Right cardiac atrium (tissue), 5 donors: ENCODE results near the gene SENP3. TPM values are rescaled to one million over a fixed set of nuclear protein-coding genes. Genes with fewer than 3 reads are reported as not detected.
"Not testable (repeated sequence)": the region's sequence is repeated elsewhere in the genome, so short reads cannot be mapped to it uniquely, and the experiment has no call there.

ENCODE experiments used
- ATAC-seq, 2 donors: fragments of 200-7000 bp; cut with Tn5 transposase; one replicate each; pipeline versions ENCODE4 v1.8.0 to v1.9.1; 2020; ENCODE audit warnings: moderate library complexity in 2 of 2, mild to moderate bottlenecking in 1 of 2
- DNase-seq, 3 donors: peaks; one replicate each; pipeline ENCODE4 v3.0.0-alpha.2; 2020
- H3K27ac ChIP-seq: one replicate; pipeline ENCODE4 v1.5.1; 2013; ENCODE audit warnings: mild to moderate bottlenecking, low read length, control low read depth, moderate library complexity
- H3K27me3 ChIP-seq: one replicate; pipeline ENCODE4 v1.6.1; 2013; ENCODE audit not compliant: control insufficient read depth, insufficient read depth
- H3K4me1 ChIP-seq: one replicate; pipeline ENCODE4 v1.6.1; 2013; ENCODE audit warnings: low read length; ENCODE audit not compliant: control insufficient read depth, insufficient read depth
- H3K4me3 ChIP-seq: one replicate; pipeline ENCODE4 v1.5.1; 2013; ENCODE audit warnings: low read length, control low read depth
- H3K9me3 ChIP-seq: one replicate; pipeline ENCODE4 v1.6.1; 2013; ENCODE audit warnings: low read length; ENCODE audit not compliant: control insufficient read depth
- WGBS: extraction: QIAGEN DNeasy Blood & Tissue Kit; methylation state at CpG from one replicate; pipeline ENCODE4 v1.1.7; 2013; 5-methylcytosine and 5-hydroxymethylcytosine counted together
- intact Hi-C, 4 donors: fragments of 100-400 bp; cut with DNase I; formaldehyde crosslinking; loops; one replicate each; pipeline versions ENCODE4 v1.11.0 to v1.14.0; 2022 to 2023
- polyA plus RNA-seq: library from polyadenylated mRNA; stranded (reverse); fragments of 200-250 nt; gene quantifications from one replicate; pipeline ENCODE4 v1.2.3, GENCODE V29; 2013
- total RNA-seq, 4 donors: library from RNA; stranded (reverse); fragmentation: NEBNext Ultra II Directional; extraction: Animal tissue kit (Norgen Biotek cat#: 25700); gene quantifications; one replicate each; pipeline ENCODE4 v1.2.1, GENCODE V29; 2021
- donor health status: healthy with polysubstance abuse.
- donor health status: DM: no; HTN: yes; CAD: no.
- donor health status: DM: no; HTN: no; CAD: no.
- donor health status: DM: no; HTN: yes; CAD: no; lungs with severe emphysema.
- donor health status: DM: yes; HTN: yes; CAD: no.

SENP3 gene
- total and polyA plus RNA-seq, 5 donors: 27.2 to 45.2 (median 35.1) TPM

DNA sequence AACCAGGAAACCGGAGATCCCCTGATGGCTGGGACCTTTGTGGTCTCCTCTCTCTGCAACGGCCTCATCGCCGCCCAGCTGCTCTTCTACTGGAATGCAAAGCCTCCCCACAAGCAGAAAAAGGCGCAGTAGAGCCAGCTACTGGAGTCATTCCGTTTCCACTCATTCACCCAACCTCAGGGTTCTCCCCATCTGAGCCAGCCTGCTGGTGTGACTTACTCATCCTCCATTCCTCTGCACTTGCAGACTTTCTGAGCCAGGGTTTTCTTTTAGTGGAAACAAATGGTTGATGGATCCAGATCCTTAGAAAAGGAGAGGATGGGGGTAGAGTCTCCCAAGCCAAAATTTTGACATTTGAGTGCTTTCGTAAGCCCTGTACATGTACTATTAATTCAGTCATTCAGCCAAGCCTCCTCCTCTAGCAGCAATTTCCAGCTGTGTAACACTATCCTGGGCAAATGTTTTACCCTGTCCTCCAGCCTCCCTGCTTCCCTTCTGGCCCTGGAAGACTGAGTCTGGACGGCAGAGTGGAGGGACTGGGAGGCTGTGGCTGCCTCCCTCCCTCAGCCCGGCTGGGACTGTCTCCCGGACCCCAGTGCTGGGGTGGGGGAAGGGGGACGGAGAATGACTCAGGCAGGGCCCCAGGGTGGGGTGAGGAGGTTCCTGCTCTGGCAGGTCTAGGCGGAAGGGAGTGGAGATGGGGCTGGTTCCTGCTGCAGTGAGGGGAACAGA lies 25.9 kb downstream of the SENP3 start:
- H3K4me3 ChIP-seq: no peak overlapping the region
- H3K4me1 ChIP-seq: peaks cover 7% of the 10 kb centered on the region
- ATAC-seq (no peak), DNase-seq (no peak)
- intact Hi-C loops: loop anchor here in 2 of 4 donors (10.0 kb wide), 2 partner anchors 97 to 233 kb away; partner anchors contain the start of genes KCTD11 (in 1 of the 2), TMEM95 (in 1 of the 2), TP53 (in 1 of the 2) and WRAP53 (in 1 of the 2)
- WGBS: 63% methylated on average over 12 of the region's 12 CpGs
- no peaks in the 10 kb centered on the region for H3K27me3 ChIP-seq
- H3K27ac ChIP-seq: peak overlapping the region; percentile 55
- H3K9me3 ChIP-seq: no peaks in the 10 kb centered on the region

DNA sequence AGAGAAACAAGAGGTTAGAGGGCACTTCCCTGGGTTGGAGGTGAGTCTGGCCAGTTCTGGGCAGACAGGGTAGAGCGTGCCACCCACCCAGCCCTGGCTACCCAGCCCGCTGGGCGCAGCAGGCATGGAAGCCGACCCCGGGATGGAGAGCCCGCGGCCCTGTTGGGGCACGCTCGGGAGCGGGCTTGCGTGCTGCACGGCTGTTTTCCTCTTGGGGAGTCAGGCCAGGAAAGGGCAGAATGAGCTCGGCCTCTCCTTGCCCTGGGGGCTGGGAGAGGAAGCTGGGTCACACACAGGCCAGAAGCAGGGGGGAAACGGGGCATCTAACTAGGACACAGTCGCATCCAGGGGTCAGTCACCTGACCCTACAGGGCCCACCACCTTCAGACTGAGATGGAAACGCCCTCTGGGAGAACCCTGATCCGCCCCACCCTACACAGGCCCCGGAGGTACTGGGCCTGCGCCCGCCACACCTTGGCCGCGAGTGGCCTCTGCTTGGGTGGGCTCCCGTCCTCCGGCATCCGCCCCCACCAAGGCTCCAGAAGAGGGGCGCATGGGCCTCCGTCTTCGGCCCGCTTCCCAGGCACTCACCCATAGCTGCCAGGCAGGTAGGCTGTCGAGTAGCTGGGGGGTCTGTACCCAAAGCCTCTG lies 27.0 kb downstream of the SENP3 start:
- Histone ChIP-seq H3K4me3 (no peak overlapping the region), H3K27ac (peak overlapping the region; percentile 26), H3K27me3 (no peaks in the 10 kb centered on the region), H3K9me3 (no peaks in the 10 kb centered on the region), H3K4me1 (no peaks in the 10 kb centered on the region)
- 66% methylated on average over 30 of the region's 30 CpGs for WGBS
- DNase-seq: peak in 2 of 3 donors; percentile 61 to 63
- intact Hi-C loops: loop anchor here in 2 of 4 donors (10.0 kb wide), 2 partner anchors 96 to 234 kb away; partner anchors contain the start of genes KCTD11 (in 1 of the 2), TMEM95 (in 1 of the 2), TP53 (in 1 of the 2) and WRAP53 (in 1 of the 2)
- peak; percentile 5 to 19 for ATAC-seq

DNA sequence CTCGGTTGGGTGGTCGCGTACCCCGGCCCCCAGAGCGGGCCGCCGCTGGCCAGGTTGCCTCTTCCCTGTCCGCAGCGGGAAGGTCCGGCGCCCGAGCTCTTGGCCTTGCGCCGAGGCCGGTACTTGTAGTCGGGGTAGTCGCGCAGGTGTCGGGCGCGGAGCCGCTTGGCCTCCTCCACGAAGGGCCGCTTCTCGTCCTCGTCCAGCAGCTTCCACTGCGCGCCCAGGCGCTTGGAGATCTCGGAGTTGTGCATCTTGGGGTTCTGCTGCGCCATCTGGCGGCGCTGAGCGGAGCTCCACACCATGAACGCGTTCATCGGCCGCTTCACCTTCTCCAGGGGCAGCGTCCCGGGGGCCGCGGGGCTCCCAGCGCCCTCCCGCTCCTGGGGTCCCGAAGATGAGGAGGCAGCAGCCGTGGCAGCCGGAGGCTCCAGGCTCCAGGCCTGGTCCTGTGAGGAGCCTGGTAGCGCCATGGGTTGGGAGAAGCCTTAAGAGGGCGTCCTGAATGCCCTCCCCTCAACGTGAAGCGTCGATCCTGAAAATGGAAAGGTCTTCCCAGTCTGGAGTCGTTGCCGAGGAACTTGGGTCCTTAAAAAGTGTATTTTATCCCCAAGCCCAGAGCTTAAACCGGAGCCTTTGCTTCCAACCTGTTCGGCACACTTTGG lies 27.6 kb downstream of the SENP3 start:
- H3K4me1 ChIP-seq: no peaks in the 10 kb centered on the region

DNA sequence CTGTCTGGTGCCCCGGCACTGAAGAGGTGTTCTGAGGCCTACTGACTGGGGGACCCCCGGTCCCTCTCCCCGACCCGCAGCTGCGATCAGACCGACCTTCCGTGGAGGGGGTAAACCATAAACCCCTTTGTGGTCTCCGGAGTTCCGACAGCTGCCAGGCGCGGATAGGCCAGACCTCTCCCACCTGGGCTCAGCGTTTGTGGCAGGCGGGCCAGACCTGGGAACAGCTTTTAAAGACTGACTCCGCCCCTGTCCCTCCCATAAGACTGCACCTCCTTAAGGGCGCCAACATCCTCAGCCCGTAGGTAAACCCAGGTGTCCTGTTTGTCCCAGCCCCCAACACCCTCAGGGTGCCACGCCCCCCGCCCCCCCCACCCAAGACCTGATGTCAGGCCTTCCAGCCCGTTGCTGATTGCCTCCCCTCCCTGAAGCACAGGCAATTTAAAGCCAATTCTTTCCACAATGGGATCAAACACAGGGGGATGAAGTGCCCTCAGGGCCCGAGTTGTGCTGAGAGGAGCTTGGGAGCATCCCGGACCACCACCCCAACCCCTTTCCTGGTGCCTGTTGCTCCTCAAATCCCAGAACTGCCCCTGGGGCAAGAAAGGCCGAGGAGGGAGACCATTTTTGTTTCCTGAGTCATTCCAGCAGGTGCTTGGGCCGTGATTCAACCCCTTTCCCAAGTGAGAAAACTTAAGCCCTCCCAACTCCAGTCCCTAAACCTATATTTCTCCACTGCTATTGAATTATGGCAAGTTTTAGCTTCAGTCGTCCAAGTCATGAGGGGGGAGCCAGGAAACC lies 28.4 kb downstream of the SENP3 start, which contains the start of gene SOX15:
TSS of gene SOX15 (minus strand) at position 204 of the 801 bp plus-strand sequence. CDS start 418 bp downstream, outside the sequence.
- Histone ChIP-seq H3K4me1 (no peaks in the 10 kb centered on the region), H3K9me3 (no peaks in the 10 kb centered on the region), H3K27me3 (no peaks in the 10 kb centered on the region), H3K4me3 (no peak within 1 kb of the TSS), H3K27ac (peak within 1 kb of the TSS; percentile 26)
- ATAC-seq: peak; percentile 1 to 3
- no peak for DNase-seq
- intact Hi-C loops: loop anchor here in 2 of 4 donors (10.0 kb wide), 2 partner anchors 95 to 235 kb away; partner anchors contain the start of genes KCTD11 (in 1 of the 2), TMEM95 (in 1 of the 2), TP53 (in 1 of the 2) and WRAP53 (in 1 of the 2)
- WGBS: 63% methylated on average over 24 of the region's 24 CpGs

More for the DNA sequence above, 27.6 kb downstream of the SENP3 start:
- Histone ChIP-seq H3K9me3 (no peaks in the 10 kb centered on the region), H3K27ac (peak overlapping the region; percentile 26), H3K4me3 (no peak overlapping the region), H3K27me3 (no peaks in the 10 kb centered on the region)
- DNase-seq (peak; percentile 89 to 96 (median 94)), ATAC-seq (peak; percentile 80 to 85)
- intact Hi-C loops: loop anchor here in 2 of 4 donors (10.0 kb wide), 2 partner anchors 95 to 235 kb away; partner anchors contain the start of genes KCTD11 (in 1 of the 2), TMEM95 (in 1 of the 2), TP53 (in 1 of the 2) and WRAP53 (in 1 of the 2)
- 13% methylated on average over 56 of the region's 56 CpGs for WGBS

DNA sequence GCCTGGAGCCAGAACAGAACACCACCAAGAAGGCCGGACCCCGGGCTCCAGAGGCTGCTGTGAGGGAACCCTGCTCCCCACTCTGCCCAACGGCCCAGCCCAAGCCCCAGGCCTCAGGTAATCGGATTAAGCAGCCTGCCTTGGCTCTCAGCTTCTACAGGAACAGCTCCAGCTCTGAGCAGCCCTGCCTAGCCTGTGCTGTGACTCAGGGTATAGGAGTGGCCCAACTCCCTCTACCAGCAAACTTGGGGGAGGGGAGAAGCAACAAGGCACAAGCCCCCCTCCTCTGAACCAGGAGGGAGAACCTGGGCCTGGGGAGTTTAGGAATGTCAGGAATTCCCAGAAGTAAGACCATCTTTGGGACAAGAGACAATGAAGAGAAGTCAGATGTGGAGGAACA lies 29.0 kb downstream of the SENP3 start:
- intact Hi-C loops: no loop called here

DNA sequence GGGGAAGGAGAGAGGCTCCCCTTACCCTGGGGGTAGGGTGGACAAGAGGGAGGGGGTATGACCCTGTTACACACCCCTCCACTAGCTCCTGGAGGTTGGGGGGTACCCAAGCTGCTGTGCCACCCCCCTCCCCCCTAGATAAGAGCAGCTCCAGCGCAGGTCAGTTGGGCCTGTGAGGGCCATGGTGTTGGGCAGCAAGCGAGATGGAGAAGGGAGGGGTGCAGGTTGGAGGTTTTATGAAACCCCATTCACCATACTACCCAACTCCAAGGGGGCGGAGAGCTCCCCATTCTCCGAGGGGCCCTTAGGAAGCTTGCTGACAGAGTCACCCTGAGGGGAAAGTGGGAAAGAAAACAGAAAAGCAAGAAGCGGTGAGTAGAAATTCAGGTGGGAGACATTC lies 29.9 kb downstream of the SENP3 start:
- no peaks in the 10 kb centered on the region for H3K9me3 ChIP-seq
- 86% methylated on average over 5 of the region's 5 CpGs for WGBS
- no peak overlapping the region for H3K27ac ChIP-seq
- no peak overlapping the region for H3K4me3 ChIP-seq
- DNase-seq: no peak
- no peaks in the 10 kb centered on the region for H3K27me3 ChIP-seq
- no peak for ATAC-seq
- H3K4me1 ChIP-seq: no peaks in the 10 kb centered on the region
- intact Hi-C loops: no loop called here

More for the DNA sequence above, 29.0 kb downstream of the SENP3 start:
- Histone ChIP-seq H3K9me3 (no peaks in the 10 kb centered on the region), H3K4me3 (no peak overlapping the region), H3K27me3 (no peaks in the 10 kb centered on the region), H3K27ac (no peak overlapping the region), H3K4me1 (no peaks in the 10 kb centered on the region)
- no peak for DNase-seq
- WGBS: 82% methylated on average over 4 of the region's 4 CpGs
- no peak for ATAC-seq

DNA sequence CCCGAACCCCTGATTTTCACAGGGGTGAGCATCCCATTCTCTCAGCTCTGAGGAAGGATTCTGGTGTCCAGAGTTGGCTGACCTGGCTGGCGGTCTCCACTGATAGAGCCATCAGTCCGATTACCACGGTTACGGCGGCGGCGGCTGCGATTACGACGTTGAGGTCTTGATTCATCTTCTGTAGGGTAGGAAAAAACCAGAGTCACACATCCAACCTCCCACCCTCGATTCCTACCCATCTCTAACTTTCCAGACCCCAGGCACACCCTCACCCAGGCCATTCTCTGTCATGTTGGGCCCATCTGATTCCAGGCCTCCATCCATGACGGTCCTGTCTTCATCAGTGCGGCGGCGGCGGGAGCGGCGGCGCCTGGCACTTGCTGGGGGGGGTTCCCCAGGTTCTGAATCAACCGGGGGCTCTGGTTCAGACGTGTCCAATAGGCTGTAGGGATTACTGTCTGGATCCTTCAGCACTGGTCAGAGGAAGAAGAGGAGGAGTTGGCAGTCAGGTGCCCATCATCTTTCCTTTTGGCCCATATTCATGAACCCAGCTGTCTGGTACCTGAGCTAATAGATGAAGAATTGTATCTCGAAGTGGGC lies 30.8 kb downstream of the SENP3 start:
- WGBS: 92% methylated on average over 23 of the region's 23 CpGs
- Histone ChIP-seq H3K27ac (no peak overlapping the region), H3K27me3 (no peaks in the 10 kb centered on the region), H3K4me1 (no peaks in the 10 kb centered on the region), H3K9me3 (no peaks in the 10 kb centered on the region), H3K4me3 (no peak overlapping the region)
- ATAC-seq (no peak), DNase-seq (no peak)
- intact Hi-C loops: no loop called here

DNA sequence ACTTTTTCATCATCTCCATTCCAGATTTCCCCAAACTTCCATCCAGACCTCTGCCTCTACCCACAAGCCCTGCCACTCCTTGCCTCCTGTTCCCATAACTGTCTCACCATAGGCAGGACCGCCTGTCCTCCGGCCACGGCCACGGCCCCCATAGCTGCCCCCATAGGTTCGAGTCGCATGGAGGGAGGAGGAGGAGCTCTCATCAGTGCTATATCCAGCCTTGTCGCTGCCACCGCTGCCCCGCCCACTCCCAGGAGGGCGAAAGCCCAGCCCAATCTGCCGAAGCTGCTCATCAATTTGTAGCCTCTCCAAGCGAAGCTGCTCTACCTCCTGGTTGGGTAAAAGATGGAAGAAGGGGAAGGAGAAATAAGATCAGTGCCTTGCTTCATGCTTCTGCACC lies 31.6 kb downstream of the SENP3 start:
- 80% methylated on average over 12 of the region's 12 CpGs for WGBS
- Histone ChIP-seq H3K4me3 (no peak overlapping the region), H3K9me3 (no peaks in the 10 kb centered on the region), H3K27me3 (no peaks in the 10 kb centered on the region), H3K4me1 (no peaks in the 10 kb centered on the region), H3K27ac (no peak overlapping the region)
- ATAC-seq (no peak), DNase-seq (no peak)
- intact Hi-C loops: no loop called here

DNA sequence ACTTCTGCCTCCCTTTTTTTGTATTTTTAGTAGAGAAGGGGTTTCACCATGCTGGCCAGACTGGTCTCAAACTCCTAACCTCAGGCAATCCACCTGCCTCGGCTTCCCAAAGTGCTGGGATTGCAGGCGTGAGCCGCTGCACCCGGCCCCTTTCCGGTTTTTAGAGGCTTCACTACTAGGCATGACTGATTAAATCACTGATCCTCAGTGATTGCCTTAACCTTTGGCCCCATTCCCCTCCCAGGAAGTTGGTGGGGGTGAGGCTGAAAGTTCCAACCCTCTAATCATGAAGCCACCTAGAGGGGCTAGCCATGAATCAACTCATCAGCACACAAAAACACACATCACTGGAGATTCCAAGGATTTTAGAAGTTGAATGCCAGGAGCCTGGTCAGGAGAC lies 35.8 kb downstream of the SENP3 start:
- H3K9me3 ChIP-seq, H3K27me3 ChIP-seq, ATAC-seq, H3K4me3 ChIP-seq, H3K4me1 ChIP-seq, DNase-seq, intact Hi-C loops, H3K27ac ChIP-seq: not testable (repeated sequence)
- 83% methylated on average over 5 of the region's 5 CpGs for WGBS

DNA sequence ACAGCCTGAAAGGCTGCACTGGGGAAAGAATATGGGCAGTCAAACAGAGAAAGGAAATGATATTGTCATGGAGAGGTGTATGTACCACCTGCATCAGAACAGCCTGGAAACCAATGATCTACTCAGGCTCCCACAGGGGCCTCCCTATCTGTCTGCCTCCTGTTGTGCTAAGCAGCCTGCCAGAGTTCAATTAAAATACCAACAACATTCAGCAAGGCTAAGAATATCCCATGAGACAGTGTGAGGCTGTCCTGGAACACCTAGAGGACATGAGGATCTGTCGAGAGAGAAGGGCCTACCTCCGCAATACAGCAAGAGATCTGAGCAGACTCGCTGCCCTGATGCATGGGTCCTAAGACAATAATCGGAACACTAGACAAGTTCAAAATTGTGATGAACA lies 44.6 kb downstream of the SENP3 start:
- ATAC-seq (peak; percentile 87 to 94), DNase-seq (no peak)
- H3K27me3 ChIP-seq: no peaks in the 10 kb centered on the region
- no peak overlapping the region for H3K4me3 ChIP-seq
- WGBS: 73% methylated on average over 4 of the region's 4 CpGs
- H3K4me1 ChIP-seq: no peaks in the 10 kb centered on the region
- no peaks in the 10 kb centered on the region for H3K9me3 ChIP-seq
- intact Hi-C loops: no loop called here
- peak overlapping the region; percentile 85 for H3K27ac ChIP-seq
